HuH-7.5 (cell line): ENCODE data around the gene CD79A.
A peak's percentile ranks its signal among the peaks of the same experiment; 100 is the strongest.

Experiments
- DNase-seq: peaks from one replicate; pipeline ENCODE4 v3.0.0; 2011; ENCODE audit warnings: low spot score

CD79A gene

GRCh38 chr19:41883821-41884733, 7.0 kb downstream of the CD79A start:
- DNase-seq = peak; percentile 99

GRCh38 chr19:41886761-41887710, 10.0 kb downstream of the CD79A start:
- DNase-seq = no peak

GRCh38 chr19:41887711-41888382, 10.8 kb downstream of the CD79A start:
- DNase-seq = peak; percentile 48

DNA sequence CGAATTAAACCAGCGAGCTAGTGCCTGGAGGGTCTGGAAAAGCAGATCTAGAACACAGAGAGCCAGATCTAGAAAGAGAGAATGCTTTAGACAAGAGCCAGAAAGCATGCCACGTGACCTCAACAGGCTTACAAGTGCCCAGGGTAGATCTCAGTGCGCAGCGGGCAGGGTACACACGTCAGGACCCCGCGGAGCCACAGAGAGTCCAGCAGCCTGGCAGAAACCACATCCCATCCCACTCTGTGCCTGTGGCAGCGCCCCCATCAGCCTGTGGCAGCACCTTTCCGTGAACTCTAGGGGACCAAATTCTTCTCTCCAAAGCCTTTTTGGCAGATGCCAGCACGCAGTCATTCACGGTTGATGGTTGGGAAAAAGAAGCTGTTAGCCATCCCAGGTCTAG, 11.8 kb downstream of the CD79A start:
- DNase-seq = no peak

DNA sequence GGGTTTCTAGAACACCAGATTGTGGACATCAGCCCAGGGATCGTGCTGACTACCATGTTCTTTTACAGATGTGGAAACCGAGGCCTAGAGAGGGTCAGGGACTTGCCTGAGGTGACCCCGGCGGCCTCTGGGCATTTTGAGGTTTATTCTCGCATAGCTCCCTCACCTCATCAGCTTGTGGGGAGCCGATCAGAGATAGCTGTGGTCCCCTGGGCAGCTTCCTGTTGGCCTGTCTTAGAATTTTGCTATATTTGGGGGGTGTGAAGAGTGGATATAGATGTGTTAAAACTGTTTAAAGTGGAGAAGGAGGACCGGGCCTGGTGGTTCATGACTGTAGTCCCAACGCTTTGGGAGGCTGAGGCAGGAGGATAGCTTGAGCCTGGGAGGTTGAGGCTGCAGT, 12.8 kb downstream of the CD79A start:
- DNase-seq = no peak

GRCh38 chr19:41890936-41891335, 13.9 kb downstream of the CD79A start:
- DNase-seq = no peak

- DNase-seq = no peak
These were observed 15.3 kb downstream of the CD79A start for GRCh38 chr19:41892173-41892902.

DNA sequence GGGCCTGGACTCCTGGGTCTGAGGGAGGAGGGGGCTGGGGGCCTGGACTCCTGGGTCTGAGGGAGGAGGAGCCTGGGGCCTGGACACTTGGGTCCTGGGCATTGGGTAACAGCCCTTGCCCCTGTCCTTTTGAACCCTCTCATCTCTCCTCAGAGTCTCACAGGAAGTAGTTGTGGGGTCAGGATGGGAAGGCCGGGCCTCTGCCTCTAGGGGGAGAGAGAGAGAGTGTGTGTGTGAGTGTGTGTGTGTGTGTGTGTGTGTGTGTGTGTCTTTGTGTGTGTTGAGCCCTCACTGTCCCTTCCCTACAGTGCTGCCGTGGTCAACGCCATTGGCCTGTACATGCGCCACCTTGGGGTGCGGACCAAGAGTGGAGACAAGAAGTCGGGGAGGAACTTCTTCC, 16.8 kb downstream of the CD79A start:
- no peak for DNase-seq

DNA sequence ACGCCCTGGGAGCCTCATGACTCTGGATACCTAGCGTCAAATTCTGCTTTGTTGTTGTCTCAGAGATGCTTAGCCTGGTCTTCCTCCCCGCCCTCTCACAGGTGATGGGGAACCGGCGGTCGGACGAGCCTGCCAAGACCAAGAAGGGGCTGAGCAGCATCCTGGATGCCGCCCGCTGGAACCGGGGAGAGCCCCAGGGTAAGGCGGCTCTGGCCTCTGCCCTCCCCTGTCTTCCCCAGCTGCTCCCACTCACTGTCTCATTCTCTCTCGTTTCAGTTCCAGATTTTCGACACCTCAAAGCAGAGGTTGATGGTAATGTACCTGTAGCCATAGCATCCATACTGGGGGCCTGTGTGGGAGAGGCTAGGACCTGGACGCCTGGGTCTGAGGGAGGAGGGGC, 17.3 kb downstream of the CD79A start:
- no peak for DNase-seq

DNA sequence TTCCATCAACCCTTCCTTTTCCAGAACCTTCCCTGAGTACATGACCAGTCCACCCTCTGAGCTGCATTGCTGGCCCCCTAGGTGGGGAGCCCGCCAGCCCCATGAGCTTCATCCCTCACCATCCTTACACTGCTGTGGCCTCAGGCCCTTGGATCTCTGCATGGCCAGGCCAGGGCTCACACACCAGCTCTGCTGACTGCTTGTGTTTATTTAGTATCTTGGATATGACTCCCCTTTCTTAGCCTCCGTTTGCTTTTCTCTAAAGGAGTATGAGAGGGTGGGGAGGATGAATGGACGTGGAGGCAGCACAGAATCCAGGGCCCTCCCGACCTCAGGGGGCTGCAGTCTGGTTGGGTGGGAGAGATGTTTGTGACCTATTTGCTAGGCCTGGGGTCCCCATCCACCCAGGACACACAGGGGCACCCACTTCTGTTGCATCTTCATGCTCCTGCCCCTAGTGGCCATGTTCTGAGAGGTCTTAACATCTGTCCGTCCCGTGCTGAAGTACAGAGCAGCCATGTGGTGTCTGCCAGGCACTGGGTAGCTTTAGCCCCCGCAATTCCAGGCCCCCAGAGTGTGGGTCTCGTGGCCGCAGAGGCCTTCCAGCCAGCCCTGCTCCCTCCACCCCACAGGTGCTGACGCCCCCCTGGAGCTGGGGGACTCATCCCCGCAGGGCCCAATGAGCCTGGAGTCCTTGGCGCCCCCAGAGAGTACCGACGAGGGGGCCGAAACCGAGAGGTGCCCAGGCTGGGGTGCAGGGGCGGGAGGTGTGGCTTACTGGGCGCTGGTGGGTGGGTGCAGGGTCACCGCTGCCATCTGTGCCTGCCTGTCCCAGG, 18.9 kb downstream of the CD79A start:
- DNase-seq = no peak

DNA sequence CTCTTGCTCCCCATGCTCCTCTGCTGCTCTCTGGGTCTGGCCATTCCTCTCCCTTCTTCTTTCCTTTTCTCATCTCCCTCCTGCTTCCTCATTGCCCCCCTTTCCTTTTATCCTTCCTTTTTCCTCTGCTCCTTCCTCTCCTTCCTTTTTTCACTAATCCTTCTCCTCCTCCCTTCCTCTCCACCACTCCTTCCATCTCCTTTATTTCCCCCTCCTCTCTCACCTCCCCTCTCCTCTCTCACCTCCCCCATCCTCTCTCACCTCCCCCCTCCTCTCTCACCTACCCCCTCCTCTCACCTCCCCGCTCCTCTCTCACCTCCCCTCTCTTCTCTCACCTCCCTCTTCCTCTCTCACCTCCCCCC, 19.5 kb downstream of the CD79A start:
- no peak for DNase-seq

GRCh38 chr19:41897181-41897580, 20.1 kb downstream of the CD79A start:
- DNase-seq = no peak

- no peak for DNase-seq
These were observed 20.7 kb downstream of the CD79A start for GRCh38 chr19:41897820-41898219.

- DNase-seq = no peak
These were observed 21.2 kb downstream of the CD79A start for GRCh38 chr19:41898235-41898634.

- no peak for DNase-seq
These were observed 24.8 kb downstream of the CD79A start for GRCh38 chr19:41901707-41902360.

GRCh38 chr19:41902594-41902993, 25.5 kb downstream of the CD79A start:
- no peak for DNase-seq

DNA sequence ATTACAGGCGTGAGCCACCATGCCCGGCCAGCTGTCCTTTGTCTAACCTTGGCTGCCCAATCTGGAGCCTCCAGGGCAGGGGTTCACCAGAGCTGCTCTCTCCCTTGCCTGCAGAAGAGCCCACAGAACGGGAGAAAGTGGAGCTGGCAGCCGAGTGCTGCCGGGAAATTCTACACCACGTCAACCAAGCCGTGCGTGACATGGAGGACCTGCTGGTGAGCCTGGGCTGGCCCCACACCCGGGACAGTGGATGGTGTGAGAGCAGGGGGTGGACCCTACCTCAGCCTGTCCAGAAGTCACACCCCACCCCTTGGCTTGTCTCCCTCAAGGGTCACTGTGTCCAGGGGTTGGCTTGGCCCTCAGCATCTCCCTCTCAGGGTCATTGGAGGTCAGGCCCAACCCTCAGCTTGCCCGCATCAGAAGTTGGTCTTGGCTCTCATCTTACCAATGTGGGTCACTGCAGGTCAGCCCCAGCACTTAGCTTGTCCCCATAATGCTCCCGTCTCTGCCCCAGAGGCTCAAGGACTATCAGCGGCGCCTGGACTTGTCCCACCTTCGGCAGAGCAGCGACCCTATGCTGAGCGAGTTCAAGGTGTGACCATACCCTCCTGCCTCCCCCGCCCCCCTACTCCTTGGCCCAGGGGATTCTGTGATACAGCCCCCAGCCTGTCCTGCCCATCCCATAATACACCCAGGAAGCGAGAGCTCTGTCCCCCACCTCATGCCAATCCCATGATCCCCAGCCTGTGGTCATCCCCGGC, 26.3 kb downstream of the CD79A start:
- DNase-seq = no peak

GRCh38 chr19:41904118-41904870, 27.2 kb downstream of the CD79A start:
- DNase-seq = peak; percentile 96
